Activated CD4-positive, alpha-beta T cell treated with anti-CD3 and anti-CD28 coated beads, Interleukin-2, amount 10 ng/mL, durations not matched to agents 24 days and 14 days (primary cell): ENCODE measurements around the gene ETFB. TPM values are rescaled to one million over a fixed set of nuclear protein-coding genes. Genes with fewer than 3 reads are reported as not detected.

ENCODE experiments used
- DNase-seq: peaks from one replicate; pipeline ENCODE4 v3.0.0; 2022
- H3K27ac Mint-ChIP-seq: one replicate; pipeline ENCODE4 v1.8.0; 2022; ENCODE audit warnings: mild to moderate bottlenecking, mixed read lengths
- H3K27me3 Mint-ChIP-seq: one replicate; pipeline ENCODE4 v1.8.0; 2022; ENCODE audit warnings: mixed read lengths
- H3K36me3 Mint-ChIP-seq: one replicate; pipeline ENCODE4 v1.8.0; 2022; ENCODE audit warnings: low read depth, mild to moderate bottlenecking, mixed read lengths
- H3K4me1 Mint-ChIP-seq: one replicate; pipeline ENCODE4 v1.8.0; 2021; ENCODE audit warnings: mixed read lengths
- H3K4me3 Mint-ChIP-seq: one replicate; pipeline ENCODE4 v1.8.0; 2022; ENCODE audit warnings: mild to moderate bottlenecking, moderate library complexity, mixed read lengths
- H3K9me3 Mint-ChIP-seq: one replicate; pipeline ENCODE4 v1.8.0; 2021; ENCODE audit warnings: mixed read lengths
- intact Hi-C: fragments of 100-400 bp; cut with micrococcal nuclease; formaldehyde crosslinking; loops from one replicate; pipeline ENCODE4 v1.15.1; 2023
- total RNA-seq: library from RNA; stranded (reverse); gene quantifications from 2 replicates; pipeline ENCODE4 v1.2.3, GENCODE V29; 2022

Gene ETFB
- total RNA-seq, 1 donor from 2014 or later, result 199 TPM

GRCh38 chr19:51351266-51351990, 14.8 kb downstream of the ETFB start:
- Mint-ChIP-seq H3K4me1 (peaks cover 6% of the 10 kb centered on the region), H3K36me3 (peaks cover 41% of the 10 kb centered on the region), H3K4me3 (no peak overlapping the region), H3K9me3 (no peaks in the 10 kb centered on the region), H3K27ac (no peak overlapping the region), H3K27me3 (no peaks in the 10 kb centered on the region)
- intact Hi-C loops, result no loop called here
- DNase-seq, result no peak

DNA sequence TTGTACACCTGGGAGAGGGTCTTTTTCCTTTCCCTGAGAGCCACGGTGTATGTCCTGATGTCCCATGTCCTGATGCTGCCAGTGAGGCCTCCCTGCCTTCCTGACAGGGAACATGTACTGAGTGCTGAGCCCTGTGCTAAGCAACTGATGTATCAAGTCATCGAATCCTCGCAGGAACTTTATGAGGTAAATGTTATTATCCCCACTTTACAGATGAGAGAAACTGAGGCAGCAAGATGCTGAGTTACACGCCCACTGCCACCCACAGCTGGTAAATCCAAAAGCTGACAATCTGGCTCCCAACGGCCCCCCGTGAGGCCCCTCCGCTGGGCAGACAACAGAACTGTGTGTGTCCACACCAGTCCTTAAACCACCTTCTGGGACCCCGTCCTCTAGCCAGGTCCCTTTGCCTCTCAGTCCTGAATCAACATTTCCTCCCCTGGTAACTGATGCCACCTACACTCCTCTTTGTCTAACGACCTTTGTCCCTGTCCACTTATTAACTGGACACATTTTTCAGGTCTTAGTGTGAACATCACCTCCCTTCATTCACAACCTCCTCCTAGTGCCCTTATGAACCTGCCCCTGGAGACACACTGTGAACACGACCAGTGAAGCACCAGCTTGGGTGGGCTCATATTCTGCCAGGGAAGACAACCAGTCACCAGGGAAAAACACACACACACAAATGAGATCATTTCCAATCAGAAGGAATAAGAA, 18.8 kb downstream of the ETFB start:
- H3K36me3 Mint-ChIP-seq, result peaks cover 46% of the 10 kb centered on the region
- intact Hi-C loops, result no loop called here

DNA sequence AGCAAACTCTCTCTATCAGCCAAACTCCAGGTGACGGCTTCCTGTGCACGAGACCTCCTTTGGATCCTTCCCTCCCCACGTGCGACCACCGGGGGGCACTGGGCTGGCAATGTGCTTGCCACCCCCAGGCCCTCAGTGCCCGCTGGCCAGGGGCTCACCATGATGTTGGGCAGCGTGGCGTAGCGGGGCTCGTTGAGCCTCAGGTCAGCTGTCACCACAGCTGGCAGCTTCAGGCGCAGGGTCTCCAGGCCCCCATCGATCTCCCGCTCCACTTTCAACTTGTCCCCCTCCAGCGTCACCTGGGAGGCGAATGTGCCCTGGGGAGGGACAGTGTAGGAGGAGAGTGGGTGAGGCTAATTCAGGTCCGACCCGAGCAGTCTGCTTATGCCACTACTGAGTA, 19.4 kb downstream of the ETFB start:
- H3K27ac Mint-ChIP-seq, result no peak overlapping the region
- H3K27me3 Mint-ChIP-seq, result no peaks in the 10 kb centered on the region
- intact Hi-C loops, result no loop called here
- H3K4me1 Mint-ChIP-seq, result peaks cover 4% of the 10 kb centered on the region
- H3K36me3 Mint-ChIP-seq, result peaks cover 41% of the 10 kb centered on the region
- no peak overlapping the region for H3K4me3 Mint-ChIP-seq
- no peak for DNase-seq
- no peaks in the 10 kb centered on the region for H3K9me3 Mint-ChIP-seq

More for the DNA sequence above, 18.8 kb downstream of the ETFB start:
- Mint-ChIP-seq H3K9me3 (no peaks in the 10 kb centered on the region), H3K27me3 (no peaks in the 10 kb centered on the region), H3K4me1 (peaks cover 2% of the 10 kb centered on the region), H3K27ac (no peak overlapping the region), H3K4me3 (no peak overlapping the region)
- DNase-seq, result no peak

DNA sequence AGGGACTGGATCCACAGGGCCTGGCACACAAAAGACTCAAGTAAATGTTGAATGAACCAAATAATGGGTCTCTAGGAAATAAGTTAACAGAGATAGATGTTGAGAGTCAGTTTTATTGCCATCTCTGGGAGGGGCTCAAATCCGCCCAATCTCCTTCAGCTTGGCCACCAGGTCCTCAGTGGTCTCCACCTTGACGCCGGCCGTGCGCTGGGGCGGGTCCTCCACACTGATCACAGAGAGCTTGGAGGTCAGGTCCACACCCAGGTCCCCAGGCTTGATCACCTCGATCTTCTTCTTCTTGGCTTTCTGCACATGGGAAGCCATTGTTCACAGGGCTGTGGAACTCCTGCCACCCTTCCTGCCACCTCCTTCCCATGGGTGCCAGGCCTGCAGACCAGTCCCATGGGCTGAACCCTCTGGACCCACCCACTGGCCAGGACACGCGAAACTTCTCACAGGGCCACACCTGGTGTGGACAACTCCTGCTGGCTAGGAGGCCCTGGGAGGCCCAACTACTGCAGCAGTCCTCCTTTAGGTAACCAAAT, 21.0 kb downstream of the ETFB start:
- no peak for DNase-seq
- Mint-ChIP-seq H3K4me3 (no peak overlapping the region), H3K36me3 (peaks cover 31% of the 10 kb centered on the region), H3K27me3 (peaks cover 6% of the 10 kb centered on the region), H3K27ac (no peak overlapping the region), H3K9me3 (no peaks in the 10 kb centered on the region), H3K4me1 (peaks cover 10% of the 10 kb centered on the region)
- intact Hi-C loops, result no loop called here

DNA sequence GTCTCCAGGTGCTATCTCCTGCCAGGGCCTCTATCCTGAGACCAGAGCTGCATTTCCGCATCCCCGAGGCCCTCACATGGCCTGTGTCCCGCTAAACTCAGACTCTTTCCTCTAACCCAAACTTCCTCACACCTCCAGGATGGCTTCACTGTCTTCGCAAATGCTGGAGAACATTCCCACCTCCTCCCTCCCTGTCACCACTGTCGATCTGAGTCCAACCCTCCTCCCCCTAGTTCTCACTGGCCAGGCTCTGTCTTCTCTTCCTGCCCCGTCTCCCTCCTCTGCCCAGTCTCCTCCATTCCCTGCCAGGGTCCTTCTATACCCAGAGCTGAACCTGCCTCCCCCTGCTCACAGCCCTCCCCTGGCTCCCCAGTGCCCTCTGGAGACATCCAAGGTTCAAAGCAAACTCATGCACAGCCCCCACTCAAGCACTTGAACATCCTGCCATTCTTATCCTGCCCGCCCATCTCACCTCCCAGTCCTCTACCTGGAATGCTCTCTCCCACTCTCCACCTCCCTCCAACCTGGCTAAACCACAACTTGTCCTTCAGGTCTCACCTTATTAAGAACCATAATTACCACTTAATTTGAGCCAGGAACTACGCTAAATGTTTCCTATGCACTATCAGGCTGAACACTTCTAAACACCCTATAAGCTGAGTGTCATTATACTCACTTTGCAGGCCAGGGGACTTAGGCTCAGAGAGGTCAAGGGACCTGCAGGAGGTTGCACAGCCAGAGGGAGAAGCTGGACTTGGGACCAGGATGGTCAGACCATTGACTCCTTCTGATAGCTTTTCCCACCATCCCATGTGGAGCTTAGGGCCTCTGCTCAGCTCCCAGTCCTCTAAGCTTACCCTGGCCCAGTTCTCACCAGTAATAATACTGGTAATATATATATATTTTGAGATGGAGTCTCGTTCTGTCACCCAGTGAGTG, 23.3 kb downstream of the ETFB start:
- Mint-ChIP-seq H3K4me3 (no peak overlapping the region), H3K9me3 (no peaks in the 10 kb centered on the region), H3K27ac (peak overlapping the region; percentile 13), H3K27me3 (peaks cover 6% of the 10 kb centered on the region), H3K36me3 (peaks cover 29% of the 10 kb centered on the region), H3K4me1 (peaks cover 20% of the 10 kb centered on the region)
- no peak for DNase-seq
- intact Hi-C loops, result no loop called here

- DNase-seq, result no peak
- Mint-ChIP-seq H3K27ac (peak within 1 kb of the TSS; percentile 68), H3K4me3 (peak within 1 kb of the TSS; percentile 90), H3K4me1 (peaks cover 20% of the 10 kb centered on the region), H3K36me3 (peaks cover 23% of the 10 kb centered on the region), H3K27me3 (peaks cover 6% of the 10 kb centered on the region), H3K9me3 (no peaks in the 10 kb centered on the region)
- intact Hi-C loops, result no loop called here
Measured at GRCh38 chr19:51341976-51342580, 24.1 kb downstream of the ETFB start, which contains the start of gene VSIG10L. Gene VSIG10L (minus strand): TSS chr19:51342139. CDS start chr19:51342124, 15 bp downstream.

GRCh38 chr19:51341066-51341465, 25.1 kb downstream of the ETFB start:
- H3K27ac Mint-ChIP-seq, result peak overlapping the region; percentile 68
- H3K4me1 Mint-ChIP-seq, result peaks cover 20% of the 10 kb centered on the region
- H3K27me3 Mint-ChIP-seq, result peaks cover 6% of the 10 kb centered on the region
- intact Hi-C loops, result no loop called here
- H3K4me3 Mint-ChIP-seq, result peak overlapping the region; percentile 90
- no peak for DNase-seq
- peaks cover 14% of the 10 kb centered on the region for H3K36me3 Mint-ChIP-seq
- no peaks in the 10 kb centered on the region for H3K9me3 Mint-ChIP-seq

DNA sequence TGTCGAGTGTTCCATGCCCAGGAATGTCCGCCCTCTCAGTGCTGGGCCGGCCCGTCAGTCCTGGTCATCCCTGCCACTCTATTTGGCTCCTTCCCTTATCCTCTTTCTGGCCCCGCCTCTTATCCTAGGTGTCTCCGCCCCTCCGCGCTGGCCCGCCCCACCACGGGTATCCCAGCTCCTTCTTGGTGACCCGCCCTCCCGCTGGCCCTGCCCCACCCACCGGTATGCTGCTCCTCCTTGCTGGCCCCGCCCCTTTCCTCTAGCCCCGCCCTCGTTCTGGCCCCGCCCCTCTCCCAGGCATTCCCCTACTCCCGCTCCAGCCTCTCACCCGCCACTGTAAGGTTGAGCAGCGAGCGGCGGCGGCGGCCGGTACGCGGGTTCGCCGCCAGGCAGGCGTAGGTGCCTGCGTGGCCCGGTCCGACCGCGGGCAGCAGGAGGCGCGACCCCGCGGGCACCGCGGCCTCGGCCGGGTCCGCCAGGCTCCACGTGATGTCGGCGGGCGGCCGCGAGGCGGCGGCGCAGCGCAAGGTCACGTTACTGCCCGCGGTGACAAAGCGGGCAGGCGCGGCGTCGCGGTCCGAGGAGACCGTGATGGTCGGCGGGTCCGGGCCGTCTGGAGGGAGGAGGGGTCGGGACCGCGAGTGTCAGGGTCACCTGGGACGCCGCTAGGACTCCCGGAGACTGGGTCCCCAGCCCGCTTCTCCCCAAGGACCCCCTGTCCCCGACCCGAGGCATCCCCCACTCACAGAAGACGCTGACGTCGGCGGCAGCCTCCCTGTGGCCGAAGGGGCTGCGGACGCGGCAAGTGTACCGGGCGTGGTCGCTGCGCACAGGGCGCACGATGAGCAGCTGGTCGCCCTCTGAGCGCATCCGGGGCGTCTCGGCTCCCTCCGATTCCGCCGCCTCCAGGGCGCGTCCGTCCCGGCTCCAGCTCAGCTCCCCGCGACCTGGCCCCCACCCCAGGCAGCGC, 26.2 kb downstream of the ETFB start:
- Mint-ChIP-seq H3K9me3 (no peaks in the 10 kb centered on the region), H3K4me3 (peak overlapping the region; percentile 90), H3K36me3 (peaks cover 10% of the 10 kb centered on the region), H3K4me1 (peaks cover 20% of the 10 kb centered on the region), H3K27me3 (peaks cover 6% of the 10 kb centered on the region), H3K27ac (peak overlapping the region; percentile 87)
- peak; percentile 97 for DNase-seq
- intact Hi-C loops, result loop anchor here (1.0 to 2.0 kb wide), 6 partner anchors 22 to 317 kb away; no protein-coding TSS in a partner anchor

DNA sequence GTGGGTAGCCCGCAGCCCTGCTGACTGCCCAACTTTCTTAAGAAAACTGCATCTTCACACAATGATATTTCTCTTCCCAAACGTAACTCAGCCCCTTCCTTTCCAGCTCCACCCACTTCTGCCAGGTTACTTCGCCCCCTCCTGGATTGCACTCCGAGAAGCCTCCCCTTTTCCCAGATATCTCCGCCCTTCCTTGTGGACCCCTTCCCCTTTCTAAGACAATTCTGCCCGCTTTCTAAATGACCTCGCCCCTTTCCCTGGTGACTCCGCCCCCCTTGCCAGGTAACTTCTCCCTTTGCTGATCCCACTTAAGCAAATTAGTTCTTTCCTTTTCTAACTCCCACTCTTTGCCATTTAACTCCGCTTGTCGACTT, 26.9 kb downstream of the ETFB start:
- Mint-ChIP-seq H3K4me1 (peaks cover 20% of the 10 kb centered on the region), H3K27me3 (peaks cover 6% of the 10 kb centered on the region), H3K36me3 (peaks cover 5% of the 10 kb centered on the region), H3K27ac (peak overlapping the region; percentile 87), H3K4me3 (peak overlapping the region; percentile 90), H3K9me3 (no peaks in the 10 kb centered on the region)
- intact Hi-C loops, result loop anchor here (1.0 to 2.0 kb wide), 6 partner anchors 23 to 318 kb away; no protein-coding TSS in a partner anchor
- no peak for DNase-seq

- Mint-ChIP-seq H3K36me3 (peaks cover 2% of the 10 kb centered on the region), H3K4me1 (peaks cover 20% of the 10 kb centered on the region), H3K27ac (peak overlapping the region; percentile 87), H3K27me3 (peaks cover 6% of the 10 kb centered on the region), H3K9me3 (no peaks in the 10 kb centered on the region), H3K4me3 (peak overlapping the region; percentile 90)
- intact Hi-C loops, result loop anchor here (1.0 to 2.0 kb wide), 6 partner anchors 24 to 318 kb away; no protein-coding TSS in a partner anchor
- peak; percentile 95 for DNase-seq
Measured at GRCh38 chr19:51338563-51339312, 27.4 kb downstream of the ETFB start.

DNA sequence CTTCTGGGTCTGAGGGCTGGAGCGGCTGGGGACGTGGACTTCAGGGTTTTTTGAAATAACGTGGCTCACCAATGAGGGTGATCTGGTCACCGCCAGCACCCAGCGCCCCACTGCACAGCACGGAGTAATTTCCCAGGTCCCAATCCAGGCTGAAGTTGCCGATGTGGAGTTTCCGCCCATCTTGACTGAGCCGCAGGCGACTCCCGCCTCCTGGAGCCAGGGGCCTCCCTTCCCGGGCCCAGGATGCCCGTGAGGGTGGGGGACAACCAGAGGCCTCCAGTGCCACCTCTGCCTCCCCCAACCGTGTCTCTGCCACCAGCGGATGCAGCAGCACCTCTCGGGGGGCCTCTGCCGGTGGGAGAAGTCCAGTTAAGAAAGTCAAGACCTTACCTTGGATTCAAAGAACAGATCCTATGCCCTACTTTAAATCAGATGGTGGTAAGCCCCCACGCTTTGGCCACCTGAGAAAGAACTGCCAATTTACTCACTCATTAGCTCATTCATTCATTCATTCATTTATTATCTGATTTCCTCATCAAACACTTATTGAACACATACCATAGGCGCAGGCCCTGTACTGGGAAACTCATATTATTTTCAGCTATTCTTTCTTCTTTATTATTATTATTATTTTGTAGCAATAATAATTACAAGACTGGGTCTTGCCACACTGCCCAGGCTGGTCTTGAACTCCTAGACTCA, 28.2 kb downstream of the ETFB start:
- Mint-ChIP-seq H3K27me3 (peaks cover 6% of the 10 kb centered on the region), H3K36me3 (peaks cover 2% of the 10 kb centered on the region), H3K9me3 (no peaks in the 10 kb centered on the region), H3K4me3 (peak overlapping the region; percentile 90), H3K27ac (peak overlapping the region; percentile 62), H3K4me1 (peaks cover 20% of the 10 kb centered on the region)
- no peak for DNase-seq
- intact Hi-C loops, result loop anchor here (2.0 kb wide), 1 partner anchor 319 kb away; no protein-coding TSS in a partner anchor
